WTC11 (cell line): ENCODE measurements around the gene RSPO3. TPM values are rescaled to one million over a fixed set of nuclear protein-coding genes. Genes with fewer than 3 reads are reported as not detected.

Source experiments
- ATAC-seq: fragments of 200-7000 bp; cut with Tn5 transposase; 2 replicates; pipeline ENCODE4 v1.10.0; 2021; ENCODE audit warnings: mild to moderate bottlenecking, moderate library complexity
- CTCF ChIA-PET: fragments of 300-600 bp; sonication (Branson Sonifier 250); formaldehyde crosslinking; loops from one replicate; lab custom pipeline; 2021; ENCODE audit warnings: antibody characterized with exemption; lab: Charles Lee
- POLR2A ChIA-PET: fragments of 350-600 bp; sonication (Branson Sonifier 250); formaldehyde crosslinking; loops from one replicate; lab custom pipeline; 2021; ENCODE audit warnings: antibody characterized with exemption; lab: Charles Lee
- DNase-seq: peaks from one replicate; pipeline ENCODE4 v3.0.0; 2021; ENCODE audit warnings: low spot score
- H3K27ac Mint-ChIP-seq: 2 replicates; pipeline ENCODE4 v1.8.0; 2021; ENCODE audit warnings: mixed read lengths
- H3K27me3 Mint-ChIP-seq: 2 replicates; pipeline ENCODE4 v1.8.0; 2021; ENCODE audit warnings: low read depth, mild to moderate bottlenecking, moderate library complexity, mixed read lengths
- H3K36me3 Mint-ChIP-seq: 2 replicates; pipeline ENCODE4 v1.8.0; 2021; ENCODE audit warnings: mixed read lengths
- H3K4me1 Mint-ChIP-seq: 2 replicates; pipeline ENCODE4 v1.8.0; 2022; ENCODE audit warnings: mixed read lengths
- H3K4me3 Mint-ChIP-seq: 2 replicates; pipeline ENCODE4 v1.8.0; 2021; ENCODE audit warnings: mild to moderate bottlenecking, moderate library complexity, mixed read lengths
- H3K9me3 Mint-ChIP-seq: 2 replicates; pipeline ENCODE4 v1.8.0; 2021; ENCODE audit warnings: mixed read lengths
- ATF2 ChIP-seq: sonication (generic); formaldehyde crosslinking; IDR thresholded peaks from 2 replicates; pipeline ENCODE4 v1.8.1; 2022; ENCODE audit warnings: low read depth, missing genetic modification reagents, borderline replicate concordance
- CBFB ChIP-seq: sonication (generic); formaldehyde crosslinking; IDR thresholded peaks from 2 replicates; pipeline ENCODE4 v1.8.1; 2022; ENCODE audit warnings: mild to moderate bottlenecking, low read depth, missing genetic modification reagents
- CREB1 ChIP-seq: sonication (generic); formaldehyde crosslinking; IDR thresholded peaks from 2 replicates; pipeline ENCODE4 v1.8.0; 2023; ENCODE audit warnings: mild to moderate bottlenecking, missing genetic modification reagents
- ELF4 ChIP-seq: sonication (generic); formaldehyde crosslinking; IDR thresholded peaks from 2 replicates; pipeline ENCODE4 v1.8.1; 2022; ENCODE audit warnings: low read depth, mild to moderate bottlenecking, moderate library complexity, missing genetic modification reagents
- EMX1 ChIP-seq: fragments of 250-450 bp; sonication (Bioruptor Pico); IDR thresholded peaks from 2 replicates; pipeline ENCODE4 v1.8.0; 2021; ENCODE audit warnings: mild to moderate bottlenecking
- GABPB1 ChIP-seq: sonication (generic); formaldehyde crosslinking; IDR thresholded peaks from 2 replicates; pipeline ENCODE4 v1.8.1; 2023; ENCODE audit warnings: mild to moderate bottlenecking, missing genetic modification reagents
- JUN ChIP-seq: sonication (generic); formaldehyde crosslinking; IDR thresholded peaks from 2 replicates; pipeline ENCODE4 v1.8.0; 2023; ENCODE audit warnings: mild to moderate bottlenecking, missing genetic modification reagents
- NFE2L1 ChIP-seq: sonication (generic); formaldehyde crosslinking; IDR thresholded peaks from 2 replicates; pipeline ENCODE4 v1.8.1; 2023; ENCODE audit warnings: missing genetic modification reagents
- NFYB ChIP-seq: sonication (generic); formaldehyde crosslinking; conservative IDR thresholded peaks from 2 replicates; pipeline ENCODE4 v1.8.0; 2022; ENCODE audit warnings: low read depth, missing genetic modification reagents
- NR2C2 ChIP-seq: sonication (generic); formaldehyde crosslinking; IDR thresholded peaks from 2 replicates; pipeline ENCODE4 v1.8.0; 2022; ENCODE audit warnings: mild to moderate bottlenecking, missing genetic modification reagents
- NR3C1 ChIP-seq: sonication (generic); formaldehyde crosslinking; conservative IDR thresholded peaks from 2 replicates; pipeline ENCODE4 v1.8.1; 2023; ENCODE audit warnings: low read depth, mild to moderate bottlenecking, missing genetic modification reagents
- RELA ChIP-seq: sonication (generic); formaldehyde crosslinking; IDR thresholded peaks from 2 replicates; pipeline ENCODE4 v1.8.1; 2022; ENCODE audit warnings: missing genetic modification reagents, mild to moderate bottlenecking, borderline replicate concordance
- SMAD4 ChIP-seq: sonication (generic); formaldehyde crosslinking; IDR thresholded peaks from 2 replicates; pipeline ENCODE4 v1.8.0; 2022; ENCODE audit warnings: mild to moderate bottlenecking, missing genetic modification reagents
- SOX15 ChIP-seq: fragments of 250-450 bp; sonication (Bioruptor Pico); IDR thresholded peaks from 2 replicates; pipeline ENCODE4 v1.9.0; 2021; ENCODE audit warnings: mild to moderate bottlenecking
- SP1 ChIP-seq: sonication (generic); formaldehyde crosslinking; conservative IDR thresholded peaks from 2 replicates; pipeline ENCODE4 v1.8.1; 2022; ENCODE audit warnings: missing genetic modification reagents
- TEAD1 ChIP-seq: sonication (generic); formaldehyde crosslinking; IDR thresholded peaks from 2 replicates; pipeline ENCODE4 v1.8.0; 2022; ENCODE audit warnings: mild to moderate bottlenecking, missing genetic modification reagents
- TP53 ChIP-seq: sonication (generic); formaldehyde crosslinking; IDR thresholded peaks from 2 replicates; pipeline ENCODE4 v1.8.1; 2023; ENCODE audit warnings: mild to moderate bottlenecking, missing genetic modification reagents
- ZNF317 ChIP-seq: sonication (generic); formaldehyde crosslinking; IDR thresholded peaks from 2 replicates; pipeline ENCODE4 v1.8.1; 2023; ENCODE audit warnings: low read depth, mild to moderate bottlenecking, moderate library complexity, missing genetic modification reagents, borderline replicate concordance
- total RNA-seq: library from RNA; stranded (reverse); gene quantifications from 3 replicates; pipeline ENCODE4 v1.2.3, GENCODE V29; 2021
- TF ChIP-seq, protein P1 (sequence below): sonication (generic); formaldehyde crosslinking; IDR thresholded peaks from 2 replicates; pipeline ENCODE4 v1.8.0; 2023; ENCODE audit warnings: missing genetic modification reagents
- TF ChIP-seq, protein P2 (sequence below): sonication (generic); formaldehyde crosslinking; IDR thresholded peaks from 2 replicates; pipeline ENCODE4 v1.8.1; 2022; ENCODE audit warnings: missing genetic modification reagents, borderline replicate concordance
- TF ChIP-seq, protein P3 (sequence below): sonication (generic); formaldehyde crosslinking; IDR thresholded peaks from 2 replicates; pipeline ENCODE4 v1.8.1; 2023; ENCODE audit warnings: mild to moderate bottlenecking, missing genetic modification reagents, borderline replicate concordance
- TF ChIP-seq, protein P4 (sequence below): sonication (generic); formaldehyde crosslinking; IDR thresholded peaks from 2 replicates; pipeline ENCODE4 v1.8.0; 2022; ENCODE audit warnings: mild to moderate bottlenecking, missing genetic modification reagents
- TF ChIP-seq, protein P5 (sequence below): fragments of 250-450 bp; sonication (Bioruptor Pico); IDR thresholded peaks from 2 replicates; pipeline ENCODE4 v1.8.0; 2021; ENCODE audit warnings: mild to moderate bottlenecking

RSPO3 gene
- total RNA-seq, 1 experiment from 2014 or later, result not detected

DNA sequence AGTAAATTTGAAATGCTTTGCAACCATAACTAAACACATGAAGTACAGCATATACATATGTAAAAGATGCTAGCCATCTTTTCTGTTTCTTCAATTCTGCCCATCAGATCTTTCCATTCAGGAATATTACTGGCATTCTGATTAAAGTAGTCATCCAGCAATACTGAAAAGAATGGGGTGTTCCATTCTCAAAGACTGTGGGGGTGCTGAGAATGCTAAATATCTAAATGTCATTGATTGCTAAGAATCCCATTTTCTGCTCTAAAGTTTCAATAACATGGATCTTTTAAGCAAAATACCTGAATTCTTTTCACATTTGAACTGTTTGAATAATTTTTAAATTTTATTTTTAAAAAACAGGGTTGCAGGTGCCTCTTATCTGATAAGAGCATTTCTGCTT, 6.2 kb downstream of the RSPO3 start:
- TF ChIP-seq GABPB1 (CRISPR knock-in tag) (no peak), ZNF317 (CRISPR knock-in tag) (no peak), CREB1 (CRISPR knock-in tag) (no peak), RELA (CRISPR knock-in tag) (no peak), SP1 (CRISPR knock-in tag) (no peak), NR2C2 (no peak), SOX15 (no peak), EMX1 (CRISPR knock-in tag) (no peak), NFE2L1 (CRISPR knock-in tag) (no peak), NR3C1 (CRISPR knock-in tag) (no peak), CBFB (CRISPR knock-in tag) (no peak), JUN (CRISPR knock-in tag) (no peak)
- TF ChIP-seq, protein P1, sequence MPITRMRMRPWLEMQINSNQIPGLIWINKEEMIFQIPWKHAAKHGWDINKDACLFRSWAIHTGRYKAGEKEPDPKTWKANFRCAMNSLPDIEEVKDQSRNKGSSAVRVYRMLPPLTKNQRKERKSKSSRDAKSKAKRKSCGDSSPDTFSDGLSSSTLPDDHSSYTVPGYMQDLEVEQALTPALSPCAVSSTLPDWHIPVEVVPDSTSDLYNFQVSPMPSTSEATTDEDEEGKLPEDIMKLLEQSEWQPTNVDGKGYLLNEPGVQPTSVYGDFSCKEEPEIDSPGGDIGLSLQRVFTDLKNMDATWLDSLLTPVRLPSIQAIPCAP (CRISPR knock-in tag), result no peak
- TF ChIP-seq, protein P2, sequence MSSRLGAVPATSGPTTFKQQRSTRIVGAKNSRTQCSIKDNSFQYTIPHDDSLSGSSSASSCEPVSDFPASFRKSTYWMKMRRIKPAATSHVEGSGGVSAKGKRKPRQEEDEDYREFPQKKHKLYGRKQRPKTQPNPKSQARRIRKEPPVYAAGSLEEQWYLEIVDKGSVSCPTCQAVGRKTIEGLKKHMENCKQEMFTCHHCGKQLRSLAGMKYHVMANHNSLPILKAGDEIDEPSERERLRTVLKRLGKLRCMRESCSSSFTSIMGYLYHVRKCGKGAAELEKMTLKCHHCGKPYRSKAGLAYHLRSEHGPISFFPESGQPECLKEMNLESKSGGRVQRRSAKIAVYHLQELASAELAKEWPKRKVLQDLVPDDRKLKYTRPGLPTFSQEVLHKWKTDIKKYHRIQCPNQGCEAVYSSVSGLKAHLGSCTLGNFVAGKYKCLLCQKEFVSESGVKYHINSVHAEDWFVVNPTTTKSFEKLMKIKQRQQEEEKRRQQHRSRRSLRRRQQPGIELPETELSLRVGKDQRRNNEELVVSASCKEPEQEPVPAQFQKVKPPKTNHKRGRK (CRISPR knock-in tag), result no peak
- Mint-ChIP-seq H3K9me3 (no peaks in the 10 kb centered on the region), H3K4me3 (no peak overlapping the region), H3K27me3 (peaks cover 35% of the 10 kb centered on the region), H3K4me1 (peaks cover 12% of the 10 kb centered on the region), H3K36me3 (0 out of 2 replicates have a peak, but pooled peaks cover 2% of the 10 kb centered on the region), H3K27ac (no peak overlapping the region)
- POLR2A ChIA-PET, result no interaction called here
- ATAC-seq (no peak), DNase-seq (no peak)
- CTCF ChIA-PET, result no interaction called here

- no peaks in the 10 kb centered on the region for H3K9me3 Mint-ChIP-seq
- H3K27ac Mint-ChIP-seq, result no peak overlapping the region
- POLR2A ChIA-PET, result no interaction called here
- peaks cover 9% of the 10 kb centered on the region; the same call in 1 of the 2 replicates for H3K27me3 Mint-ChIP-seq
- DNase-seq (no peak), ATAC-seq (no peak)
- no peaks in the 10 kb centered on the region for H3K36me3 Mint-ChIP-seq
- CTCF ChIA-PET, result no interaction called here
- H3K4me3 Mint-ChIP-seq, result no peak overlapping the region
- TF ChIP-seq ATF2 (no peak), ELF4 (CRISPR knock-in tag) (no peak), SOX15 (no peak), TEAD1 (CRISPR knock-in tag) (no peak), RELA (CRISPR knock-in tag) (no peak), TP53 (no peak), ZNF317 (CRISPR knock-in tag) (no peak), JUN (CRISPR knock-in tag) (no peak), GABPB1 (CRISPR knock-in tag) (no peak), SMAD4 (CRISPR knock-in tag) (no peak), NFYB (CRISPR knock-in tag) (no peak)
- TF ChIP-seq, protein P3, sequence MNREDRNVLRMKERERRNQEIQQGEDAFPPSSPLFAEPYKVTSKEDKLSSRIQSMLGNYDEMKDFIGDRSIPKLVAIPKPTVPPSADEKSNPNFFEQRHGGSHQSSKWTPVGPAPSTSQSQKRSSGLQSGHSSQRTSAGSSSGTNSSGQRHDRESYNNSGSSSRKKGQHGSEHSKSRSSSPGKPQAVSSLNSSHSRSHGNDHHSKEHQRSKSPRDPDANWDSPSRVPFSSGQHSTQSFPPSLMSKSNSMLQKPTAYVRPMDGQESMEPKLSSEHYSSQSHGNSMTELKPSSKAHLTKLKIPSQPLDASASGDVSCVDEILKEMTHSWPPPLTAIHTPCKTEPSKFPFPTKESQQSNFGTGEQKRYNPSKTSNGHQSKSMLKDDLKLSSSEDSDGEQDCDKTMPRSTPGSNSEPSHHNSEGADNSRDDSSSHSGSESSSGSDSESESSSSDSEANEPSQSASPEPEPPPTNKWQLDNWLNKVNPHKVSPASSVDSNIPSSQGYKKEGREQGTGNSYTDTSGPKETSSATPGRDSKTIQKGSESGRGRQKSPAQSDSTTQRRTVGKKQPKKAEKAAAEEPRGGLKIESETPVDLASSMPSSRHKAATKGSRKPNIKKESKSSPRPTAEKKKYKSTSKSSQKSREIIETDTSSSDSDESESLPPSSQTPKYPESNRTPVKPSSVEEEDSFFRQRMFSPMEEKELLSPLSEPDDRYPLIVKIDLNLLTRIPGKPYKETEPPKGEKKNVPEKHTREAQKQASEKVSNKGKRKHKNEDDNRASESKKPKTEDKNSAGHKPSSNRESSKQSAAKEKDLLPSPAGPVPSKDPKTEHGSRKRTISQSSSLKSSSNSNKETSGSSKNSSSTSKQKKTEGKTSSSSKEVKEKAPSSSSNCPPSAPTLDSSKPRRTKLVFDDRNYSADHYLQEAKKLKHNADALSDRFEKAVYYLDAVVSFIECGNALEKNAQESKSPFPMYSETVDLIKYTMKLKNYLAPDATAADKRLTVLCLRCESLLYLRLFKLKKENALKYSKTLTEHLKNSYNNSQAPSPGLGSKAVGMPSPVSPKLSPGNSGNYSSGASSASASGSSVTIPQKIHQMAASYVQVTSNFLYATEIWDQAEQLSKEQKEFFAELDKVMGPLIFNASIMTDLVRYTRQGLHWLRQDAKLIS (CRISPR knock-in tag), result no peak
- TF ChIP-seq, protein P4, sequence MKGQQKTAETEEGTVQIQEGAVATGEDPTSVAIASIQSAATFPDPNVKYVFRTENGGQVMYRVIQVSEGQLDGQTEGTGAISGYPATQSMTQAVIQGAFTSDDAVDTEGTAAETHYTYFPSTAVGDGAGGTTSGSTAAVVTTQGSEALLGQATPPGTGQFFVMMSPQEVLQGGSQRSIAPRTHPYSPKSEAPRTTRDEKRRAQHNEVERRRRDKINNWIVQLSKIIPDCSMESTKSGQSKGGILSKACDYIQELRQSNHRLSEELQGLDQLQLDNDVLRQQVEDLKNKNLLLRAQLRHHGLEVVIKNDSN (CRISPR knock-in tag), result no peak
- TF ChIP-seq, protein P5, sequence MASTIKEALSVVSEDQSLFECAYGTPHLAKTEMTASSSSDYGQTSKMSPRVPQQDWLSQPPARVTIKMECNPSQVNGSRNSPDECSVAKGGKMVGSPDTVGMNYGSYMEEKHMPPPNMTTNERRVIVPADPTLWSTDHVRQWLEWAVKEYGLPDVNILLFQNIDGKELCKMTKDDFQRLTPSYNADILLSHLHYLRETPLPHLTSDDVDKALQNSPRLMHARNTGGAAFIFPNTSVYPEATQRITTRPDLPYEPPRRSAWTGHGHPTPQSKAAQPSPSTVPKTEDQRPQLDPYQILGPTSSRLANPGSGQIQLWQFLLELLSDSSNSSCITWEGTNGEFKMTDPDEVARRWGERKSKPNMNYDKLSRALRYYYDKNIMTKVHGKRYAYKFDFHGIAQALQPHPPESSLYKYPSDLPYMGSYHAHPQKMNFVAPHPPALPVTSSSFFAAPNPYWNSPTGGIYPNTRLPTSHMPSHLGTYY (CRISPR knock-in tag), result no peak
- no peaks in the 10 kb centered on the region for H3K4me1 Mint-ChIP-seq
Measured at GRCh38 chr6:127128066-127128465, 9.6 kb downstream of the RSPO3 start.
